Activated gamma-delta T cell treated with Interleukin-2 at 50 U/mL for 16 hours (primary cell): Measurements from ENCODE around the gene UBE2I.

Source experiments
- DNase-seq: peaks from one replicate; pipeline ENCODE4 v3.0.0-alpha.2; 2020

UBE2I gene

GRCh38 chr16:1330931-1331711 is 21.7 kb downstream of the UBE2I start:
- no peak for DNase-seq

GRCh38 chr16:1331712-1332617 is 22.5 kb downstream of the UBE2I start:
- DNase-seq: peak; percentile 59

- no peak for DNase-seq
Observed at GRCh38 chr16:1332618-1333148, 23.2 kb downstream of the UBE2I start.

GRCh38 chr16:1333149-1333812 is 23.8 kb downstream of the UBE2I start, which contains the start of gene BAIAP3:
BAIAP3 (plus strand) TSS chr16:1333645; CDS start chr16:1338550, 4,905 bp downstream.
- peak; percentile 54 for DNase-seq

- DNase-seq: no peak
Observed at GRCh38 chr16:1333854-1334700, 24.6 kb downstream of the UBE2I start.

GRCh38 chr16:1334739-1335138 is 25.3 kb downstream of the UBE2I start:
- no peak for DNase-seq

DNA sequence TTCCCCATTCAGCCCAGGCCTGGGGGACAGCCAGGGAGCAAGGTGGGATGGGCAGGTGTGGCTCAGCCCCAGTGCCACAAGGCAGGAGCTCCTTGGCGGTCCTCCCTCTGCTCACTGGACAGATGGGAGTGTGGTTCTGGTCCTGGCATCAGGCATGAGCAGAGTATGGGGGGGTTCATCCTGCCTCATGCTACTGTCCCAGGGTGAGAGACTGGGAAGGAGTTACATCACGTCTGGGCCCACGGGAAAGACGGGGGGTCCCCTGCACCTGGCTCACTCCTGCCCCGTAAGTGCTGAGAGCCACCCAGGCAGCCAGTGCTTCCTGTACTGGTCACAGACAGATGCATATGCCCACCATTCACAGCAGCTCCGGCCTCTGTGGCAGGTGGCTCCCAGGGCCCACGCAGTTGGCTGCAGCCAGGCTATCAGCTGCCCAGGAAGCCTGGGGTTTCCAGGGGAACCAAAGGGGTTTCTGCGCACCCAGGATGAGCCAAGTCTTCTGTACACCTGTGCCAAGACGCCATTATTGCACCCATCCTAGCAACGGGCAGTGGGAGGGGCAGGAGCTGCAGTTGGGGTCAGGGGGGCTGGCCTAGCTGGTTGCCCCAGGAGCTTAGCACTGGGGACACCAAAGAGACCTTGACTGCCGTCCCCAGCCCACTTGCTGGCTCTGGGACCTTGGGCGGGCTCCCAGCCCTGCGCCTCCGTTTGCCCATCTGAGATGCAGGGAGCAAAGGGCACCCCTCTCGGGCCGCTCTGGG is 26.0 kb downstream of the UBE2I start:
- DNase-seq: no peak

DNA sequence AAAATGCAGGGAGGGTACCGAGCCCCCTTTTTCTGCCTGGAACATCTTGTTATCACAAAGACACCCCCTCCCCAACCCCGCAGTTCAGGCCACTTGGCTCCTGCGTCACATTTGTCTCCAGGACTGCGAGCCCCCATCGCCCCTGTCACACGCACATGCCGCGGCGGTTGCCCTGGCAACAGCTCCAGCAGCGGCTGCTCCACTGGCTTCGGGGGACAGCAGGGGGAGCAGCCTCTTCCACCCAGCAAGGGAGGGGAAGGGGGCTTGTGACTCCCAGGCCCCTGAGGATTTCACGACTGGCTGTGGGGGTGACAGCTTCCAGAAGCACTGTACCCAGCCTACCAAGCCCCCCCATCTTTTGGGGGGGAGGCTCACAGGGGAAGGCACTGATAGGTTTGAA is 26.6 kb downstream of the UBE2I start:
- DNase-seq: no peak

DNA sequence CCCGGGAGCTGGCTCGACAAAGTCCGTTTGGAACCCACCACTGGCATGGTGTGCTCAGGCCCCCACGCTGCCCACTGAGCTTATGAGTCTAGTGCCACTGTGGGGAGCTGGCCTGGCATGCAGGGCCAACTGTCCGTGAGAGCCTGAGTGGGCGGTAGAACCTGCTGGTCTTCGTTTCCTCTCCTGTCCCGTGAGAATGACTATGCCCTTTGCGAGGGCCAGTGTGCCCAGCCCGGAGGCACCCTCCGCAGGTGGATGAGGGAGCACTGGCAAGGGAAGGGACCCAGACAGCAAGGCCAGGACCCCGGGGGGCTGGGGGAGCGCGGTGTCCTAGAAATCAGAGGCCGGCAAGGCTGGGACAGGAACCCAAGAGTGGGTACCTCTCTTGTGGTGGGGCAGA is 27.2 kb downstream of the UBE2I start:
- no peak for DNase-seq

DNA sequence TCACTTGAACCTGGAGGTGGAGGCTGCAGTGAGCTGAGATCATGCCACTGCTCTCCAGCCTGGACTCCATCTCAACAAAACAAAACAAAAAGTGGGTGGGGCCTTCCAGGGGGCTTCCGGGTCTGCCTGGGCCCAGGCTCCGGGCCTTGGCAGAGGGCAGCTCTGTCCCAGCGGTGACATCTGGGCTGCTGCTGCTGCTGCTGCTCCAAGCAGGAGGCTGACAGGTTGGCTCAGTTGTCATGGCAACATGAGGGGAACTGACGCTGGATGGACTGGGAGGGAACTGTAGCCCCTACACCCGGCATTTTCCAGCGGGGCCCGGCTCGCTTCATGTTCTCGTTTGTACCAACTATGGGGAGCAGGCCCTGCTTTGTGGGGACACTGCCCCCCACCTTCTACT is 28.1 kb downstream of the UBE2I start:
- no peak for DNase-seq

- DNase-seq: no peak
Observed at GRCh38 chr16:1338119-1338730, 28.8 kb downstream of the UBE2I start.

DNA sequence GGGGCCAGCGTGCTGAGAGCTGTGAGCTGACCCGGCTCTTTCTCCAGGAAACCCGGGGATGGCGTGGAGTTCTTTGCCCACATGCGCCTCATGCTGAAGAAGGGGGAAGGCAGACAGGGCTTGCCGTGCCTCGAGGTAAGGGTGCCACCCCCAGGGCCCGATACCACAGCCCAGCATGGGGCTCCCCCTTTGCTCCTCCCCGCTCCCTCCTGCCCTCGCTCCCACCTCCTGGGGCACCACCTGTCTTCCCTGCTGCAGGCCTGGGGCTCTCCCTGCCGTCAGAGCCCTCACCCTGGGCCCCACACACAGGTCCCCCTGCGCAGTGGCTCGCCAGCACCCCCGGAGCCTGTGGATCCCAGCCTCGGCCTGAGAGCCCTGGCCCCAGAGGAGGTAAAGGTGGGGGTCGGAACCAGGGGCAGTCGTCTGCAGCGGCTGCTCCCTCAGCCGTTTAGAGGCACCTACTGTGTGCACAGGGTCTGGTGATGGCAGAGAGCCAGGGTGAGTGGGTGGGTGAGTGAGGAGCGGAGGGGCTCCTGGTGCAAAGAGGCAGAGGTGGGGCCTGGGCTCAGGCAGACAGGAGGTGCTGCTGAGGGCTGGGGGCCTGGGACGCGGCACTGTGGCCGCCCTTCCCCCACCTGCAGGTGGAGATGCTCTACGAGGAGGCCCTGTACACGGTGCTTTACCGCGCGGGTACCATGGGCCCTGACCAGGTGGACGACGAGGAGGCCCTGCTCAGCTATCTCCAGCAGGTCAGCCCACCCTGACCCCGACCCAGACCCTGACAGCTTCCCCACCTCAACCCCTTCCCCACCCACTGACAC is 29.6 kb downstream of the UBE2I start:
- no peak for DNase-seq

DNA sequence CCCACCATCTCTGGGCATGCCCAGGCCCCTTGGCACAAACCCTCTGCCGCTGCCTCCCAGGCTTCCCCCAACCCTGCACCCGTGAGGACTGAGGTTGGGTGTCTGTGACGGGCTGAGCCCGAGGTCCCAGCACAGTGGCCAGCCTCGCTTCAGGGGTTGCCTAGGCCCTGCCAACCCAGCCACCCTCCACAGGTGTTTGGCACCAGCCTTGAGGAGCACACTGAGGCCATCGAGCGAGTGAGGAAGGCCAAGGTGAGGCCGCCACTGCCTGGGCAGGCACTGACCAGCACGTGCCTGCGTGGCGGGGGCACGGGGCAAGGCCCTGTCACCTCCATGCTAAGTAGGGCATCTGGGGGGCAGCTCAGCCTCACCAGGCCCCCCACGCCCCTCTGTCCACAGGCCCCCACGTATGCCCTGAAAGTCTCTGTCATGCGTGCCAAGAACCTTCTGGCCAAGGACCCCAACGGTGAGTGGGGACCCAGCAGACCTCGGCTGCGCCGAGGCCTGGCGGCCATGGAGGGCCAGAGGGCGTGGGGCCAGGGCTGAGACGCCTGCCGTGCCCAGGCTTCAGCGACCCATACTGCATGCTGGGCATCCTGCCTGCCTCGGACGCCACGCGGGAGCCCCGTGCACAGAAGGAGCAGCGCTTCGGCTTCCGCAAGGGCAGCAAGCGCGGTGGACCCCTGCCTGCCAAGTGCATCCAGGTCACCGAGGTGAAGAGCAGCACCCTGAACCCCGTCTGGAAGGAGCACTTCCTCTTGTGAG is 31.5 kb downstream of the UBE2I start:
- no peak for DNase-seq

- no peak for DNase-seq
Observed at GRCh38 chr16:1341495-1342420, 32.3 kb downstream of the UBE2I start.

GRCh38 chr16:1342526-1343427 is 33.3 kb downstream of the UBE2I start:
- peak; percentile 95 for DNase-seq

GRCh38 chr16:1343428-1344242 is 34.2 kb downstream of the UBE2I start:
- DNase-seq: no peak
